Inferior parietal cortex (tissue), 1 donor: ENCODE data around the gene SLC7A9.
"Not testable (repeated sequence)": the region's sequence is repeated elsewhere in the genome, so short reads cannot be mapped to it uniquely, and the experiment has no call there.

Source experiments
- DNase-seq: peaks from one replicate; pipeline ENCODE4 v3.0.0-alpha.2; 2016; ENCODE audit errors: extremely low spot score

Gene SLC7A9

GRCh38 chr19:32885255-32885654, 15.7 kb upstream of the SLC7A9 start:
- DNase-seq, result not testable (repeated sequence)

GRCh38 chr19:32881766-32882165, 12.2 kb upstream of the SLC7A9 start:
- no peak for DNase-seq

- DNase-seq, result no peak
Measured at GRCh38 chr19:32880622-32881021, 11.1 kb upstream of the SLC7A9 start.

- no peak for DNase-seq
Measured at GRCh38 chr19:32879741-32880140, 10.2 kb upstream of the SLC7A9 start.

GRCh38 chr19:32878988-32879387, 9.4 kb upstream of the SLC7A9 start:
- DNase-seq, result no peak

- DNase-seq, result no peak
Measured at GRCh38 chr19:32877977-32878745, 8.6 kb upstream of the SLC7A9 start.

GRCh38 chr19:32877323-32877912, 7.9 kb upstream of the SLC7A9 start:
- DNase-seq, result no peak

GRCh38 chr19:32876919-32877285, 7.3 kb upstream of the SLC7A9 start:
- DNase-seq, result no peak

- DNase-seq, result no peak
Measured at GRCh38 chr19:32876236-32876918, 6.8 kb upstream of the SLC7A9 start.

GRCh38 chr19:32875428-32875827, 5.9 kb upstream of the SLC7A9 start:
- DNase-seq, result no peak

GRCh38 chr19:32874605-32875004, 5.0 kb upstream of the SLC7A9 start:
- no peak for DNase-seq

GRCh38 chr19:32873247-32873959, 3.8 kb upstream of the SLC7A9 start:
- DNase-seq, result no peak

- DNase-seq, result no peak
Measured at GRCh38 chr19:32872391-32872790, 2.8 kb upstream of the SLC7A9 start.

- DNase-seq, result no peak
Measured at GRCh38 chr19:32870981-32871451, 1.4 kb upstream of the SLC7A9 start.

GRCh38 chr19:32869966-32870573, 503 bp upstream of the SLC7A9 start:
- no peak for DNase-seq

GRCh38 chr19:32868206-32868950, 1.2 kb downstream of the SLC7A9 start:
- no peak for DNase-seq

- not testable (repeated sequence) for DNase-seq
Measured at GRCh38 chr19:32867436-32867835, 2.1 kb downstream of the SLC7A9 start.

- DNase-seq, result no peak
Measured at GRCh38 chr19:32866564-32867265, 2.9 kb downstream of the SLC7A9 start.

- no peak for DNase-seq
Measured at GRCh38 chr19:32866061-32866460, 3.5 kb downstream of the SLC7A9 start.

- DNase-seq, result no peak
Measured at GRCh38 chr19:32865326-32865725, 4.2 kb downstream of the SLC7A9 start.
